HG03469 (cell line): ENCODE results near the gene LRRC4C.

Experiments
- ATAC-seq: cut with Tn5 transposase; IDR thresholded peaks from one replicate; pipeline ENCODE4 v1.9.1; 2021; ENCODE audit warnings: mild to moderate bottlenecking, moderate library complexity, moderate number of reproducible peaks; ENCODE audit not compliant: unreplicated experiment

The LRRC4C gene

GRCh38 chr11:40391679-40392078, 1067.8 kb downstream of the LRRC4C start:
- ATAC-seq = no peak

GRCh38 chr11:40388097-40388818, 1071.2 kb downstream of the LRRC4C start:
- ATAC-seq = no peak

DNA sequence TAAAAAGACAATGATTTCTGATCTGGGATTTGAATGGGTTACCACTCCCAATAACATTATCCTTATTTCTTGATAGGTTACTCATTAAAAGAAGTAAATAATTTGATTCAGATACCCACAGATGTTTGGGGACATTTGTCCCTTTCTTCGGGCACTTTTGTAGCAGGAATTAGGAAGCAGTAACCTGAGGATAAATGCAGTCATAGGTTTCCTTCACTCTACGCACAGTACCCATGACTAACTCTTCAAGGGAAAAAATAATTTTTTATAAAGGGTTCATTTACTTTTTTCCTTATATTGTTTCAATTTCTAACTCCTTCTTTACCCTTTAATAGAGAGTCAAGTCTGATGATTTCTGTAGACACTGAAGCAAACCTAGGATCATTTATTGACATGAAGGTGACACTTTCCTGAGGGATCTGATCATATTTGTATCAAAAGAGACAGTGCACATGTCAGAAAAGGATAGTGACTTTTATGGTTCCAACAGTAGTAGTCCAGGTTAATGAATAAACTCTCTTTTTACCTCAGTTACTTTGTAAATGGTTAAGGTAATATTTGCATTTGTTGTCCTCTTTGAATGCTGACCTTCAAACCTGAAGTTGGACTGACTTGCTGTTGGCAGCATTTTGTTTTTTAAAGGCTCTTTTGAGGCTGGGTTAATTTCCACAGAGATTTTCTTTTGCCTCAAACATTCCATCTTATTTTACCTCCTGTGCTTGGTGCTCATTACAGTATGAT, 1072.0 kb downstream of the LRRC4C start:
- ATAC-seq = no peak

DNA sequence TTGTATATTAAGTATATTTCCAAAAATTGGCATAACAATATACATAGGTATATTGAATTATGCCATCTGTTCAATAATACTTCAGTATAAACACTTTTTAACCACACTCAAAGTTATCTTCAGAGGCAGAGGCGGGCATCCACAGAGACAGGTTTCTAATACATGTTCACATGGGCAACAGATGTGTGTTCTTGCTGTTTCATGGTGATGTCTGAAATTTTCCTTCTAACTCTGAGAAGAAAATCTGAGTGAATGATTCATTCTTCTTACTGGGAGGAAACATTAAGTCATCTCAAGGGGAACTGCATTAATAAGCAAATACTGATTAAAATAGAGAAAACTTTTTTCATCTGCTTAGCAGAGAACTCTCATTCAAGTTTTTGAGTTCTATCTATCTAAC, 1074.5 kb downstream of the LRRC4C start:
- no peak for ATAC-seq

DNA sequence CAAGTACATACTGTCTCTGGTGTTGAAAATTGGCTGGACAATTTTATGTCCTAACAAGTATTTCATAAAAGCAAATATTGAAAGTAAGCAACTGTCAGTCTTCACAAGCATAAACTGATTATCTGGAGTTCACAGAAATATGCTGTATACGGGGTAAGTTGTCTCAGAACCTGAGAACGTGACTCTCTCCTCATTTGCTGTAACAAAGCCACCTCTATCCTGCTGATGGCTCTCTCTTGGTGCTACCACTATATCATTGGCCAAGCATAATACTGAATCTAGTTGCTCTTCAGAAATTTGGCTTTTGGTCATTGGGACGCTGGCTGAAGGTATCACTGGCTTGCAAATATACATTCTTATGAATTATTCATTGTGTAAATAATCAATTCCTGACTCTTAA, 1078.0 kb downstream of the LRRC4C start:
- no peak for ATAC-seq

GRCh38 chr11:40380835-40381234, 1078.6 kb downstream of the LRRC4C start:
- no peak for ATAC-seq

GRCh38 chr11:40376331-40376730, 1083.1 kb downstream of the LRRC4C start:
- no peak for ATAC-seq

- no peak for ATAC-seq
Observed at GRCh38 chr11:40370821-40371616, 1088.4 kb downstream of the LRRC4C start.

DNA sequence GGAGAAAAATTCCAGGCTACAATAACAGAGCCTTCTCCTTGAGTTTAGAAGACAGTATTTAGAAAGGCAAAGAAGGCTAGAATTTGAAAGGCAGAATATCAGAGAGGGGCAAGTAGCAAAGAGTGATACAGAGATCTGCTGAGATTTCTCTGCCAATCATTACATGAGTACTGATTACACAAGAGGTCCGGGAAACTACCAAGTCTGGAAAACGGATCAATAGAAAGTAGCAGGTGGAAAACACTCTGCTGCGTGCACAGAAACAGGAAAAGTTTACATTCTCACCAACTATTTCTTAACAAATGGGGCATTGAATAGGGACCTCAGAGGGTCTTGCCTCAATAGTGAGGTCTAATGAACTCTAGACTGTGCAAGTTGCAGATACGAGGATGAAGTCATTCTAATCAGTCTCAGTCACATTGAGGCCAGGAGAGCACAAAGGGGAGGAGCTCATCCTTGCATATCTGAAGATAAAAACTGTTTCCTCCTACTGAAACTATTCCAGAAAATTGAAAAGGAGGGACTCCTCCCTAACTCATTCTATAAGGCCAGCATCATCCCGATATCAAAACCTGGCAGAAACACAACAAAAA, 1099.2 kb downstream of the LRRC4C start:
- no peak for ATAC-seq

- ATAC-seq = no peak
Observed at GRCh38 chr11:40354121-40354520, 1105.3 kb downstream of the LRRC4C start.

- no peak for ATAC-seq
Observed at GRCh38 chr11:40340911-40341310, 1118.5 kb downstream of the LRRC4C start.

DNA sequence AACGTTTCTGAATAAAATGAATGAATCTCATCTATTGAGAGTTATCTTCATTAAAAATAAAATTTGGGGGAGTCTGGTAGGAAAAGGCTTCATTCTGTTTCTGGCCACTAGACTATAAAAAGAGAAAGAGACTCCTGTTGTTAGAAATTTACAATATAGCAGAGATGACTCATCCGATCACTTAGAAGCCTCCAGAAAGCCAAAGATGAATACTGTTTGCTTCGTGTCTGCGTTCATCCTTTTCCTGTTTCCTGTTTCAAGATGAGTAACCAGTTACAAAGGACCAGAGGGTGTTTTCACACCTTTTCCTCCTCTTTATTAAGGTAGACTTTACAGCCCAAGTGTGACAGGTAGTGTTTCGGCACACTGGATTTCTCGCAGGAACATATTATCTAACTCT, 1120.7 kb downstream of the LRRC4C start:
- no peak for ATAC-seq

- no peak for ATAC-seq
Observed at GRCh38 chr11:40338062-40338461, 1121.4 kb downstream of the LRRC4C start.

DNA sequence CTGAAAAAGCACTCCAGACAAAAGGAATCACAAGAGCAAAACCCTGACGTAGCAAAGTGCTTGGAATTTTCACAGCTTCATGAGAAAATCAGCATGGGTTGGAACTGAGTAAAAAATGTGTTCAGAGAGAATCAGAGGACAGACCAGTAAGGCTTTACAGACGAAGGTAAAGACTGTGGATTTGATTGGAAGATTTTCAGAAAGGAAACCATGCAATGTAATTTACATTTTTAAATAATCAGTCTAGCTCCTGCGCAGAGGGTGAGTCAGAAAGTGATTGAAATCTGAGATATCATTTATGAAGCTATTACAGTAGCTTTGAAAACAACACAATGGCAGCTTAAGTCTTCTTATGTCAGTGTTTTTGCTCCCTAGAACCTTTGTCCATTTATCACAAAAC, 1122.3 kb downstream of the LRRC4C start:
- ATAC-seq = no peak

DNA sequence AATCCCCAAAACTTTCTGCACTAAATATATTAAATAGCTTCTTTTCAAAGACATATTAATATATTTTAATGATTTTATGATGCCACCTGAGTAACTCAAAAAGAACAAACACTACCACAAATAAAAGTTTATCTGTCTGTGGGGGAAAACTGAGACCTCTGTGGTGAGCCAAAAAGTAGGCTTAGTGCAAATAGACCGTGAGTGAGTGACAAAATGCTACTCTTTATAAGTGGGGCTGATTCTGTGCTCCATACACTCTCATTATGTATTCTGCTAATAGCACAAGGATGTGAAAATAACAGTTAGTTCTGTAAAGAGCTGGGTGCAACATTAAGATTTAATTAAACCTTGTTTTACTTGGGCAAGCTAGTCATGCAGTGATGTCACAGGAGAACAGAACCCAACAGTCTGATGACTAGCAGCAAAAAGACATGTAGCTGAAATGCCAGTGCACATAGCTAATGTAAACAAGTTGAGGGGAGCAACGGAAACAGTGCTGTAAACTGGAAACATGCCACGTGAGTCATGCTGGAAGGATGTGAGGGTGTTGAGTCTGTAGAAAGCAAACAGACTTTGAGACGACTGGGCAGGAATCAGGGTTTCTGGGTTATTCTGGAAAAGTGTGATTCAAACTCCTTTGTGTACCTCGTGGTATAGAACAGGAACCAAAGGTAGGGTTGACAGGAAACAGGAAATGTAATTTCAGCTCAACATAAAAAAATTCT, 1130.4 kb downstream of the LRRC4C start:
- no peak for ATAC-seq

DNA sequence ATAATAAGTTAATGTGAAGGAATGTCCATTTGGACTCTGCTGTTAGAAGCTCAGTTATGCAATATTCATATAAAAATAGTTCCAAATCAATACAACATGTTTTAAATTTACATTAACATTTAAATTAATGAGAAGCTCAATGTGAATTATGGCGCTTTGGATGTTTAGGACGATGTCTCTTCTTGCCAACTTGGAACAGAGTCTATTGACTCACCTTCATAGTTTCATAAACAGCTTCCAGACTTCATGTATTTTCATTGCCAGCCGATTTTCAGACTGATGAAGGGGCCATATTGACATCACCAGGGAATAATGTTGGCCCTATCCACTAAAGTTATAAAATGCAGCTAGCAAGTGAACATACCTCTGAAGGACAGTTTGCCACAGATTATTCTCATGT, 1136.2 kb downstream of the LRRC4C start:
- no peak for ATAC-seq

DNA sequence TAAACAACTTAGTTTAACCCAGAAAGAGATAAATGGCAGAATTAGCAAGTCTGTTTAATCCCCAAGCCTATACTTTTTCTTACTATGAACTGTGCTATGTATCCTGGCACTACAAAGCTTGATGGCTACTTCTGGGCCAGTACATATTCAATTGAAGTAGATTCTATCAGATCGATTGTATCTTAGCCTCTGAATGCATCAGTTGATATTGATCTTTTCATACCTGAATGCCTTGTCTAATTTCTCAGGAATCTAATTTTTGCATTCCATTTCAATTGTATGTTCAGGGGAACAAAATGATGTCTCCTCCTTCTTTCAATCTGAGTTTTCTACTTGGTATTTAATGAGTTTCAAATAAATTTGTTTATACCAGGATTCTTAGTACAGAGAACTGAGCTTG, 1137.9 kb downstream of the LRRC4C start:
- ATAC-seq = no peak

DNA sequence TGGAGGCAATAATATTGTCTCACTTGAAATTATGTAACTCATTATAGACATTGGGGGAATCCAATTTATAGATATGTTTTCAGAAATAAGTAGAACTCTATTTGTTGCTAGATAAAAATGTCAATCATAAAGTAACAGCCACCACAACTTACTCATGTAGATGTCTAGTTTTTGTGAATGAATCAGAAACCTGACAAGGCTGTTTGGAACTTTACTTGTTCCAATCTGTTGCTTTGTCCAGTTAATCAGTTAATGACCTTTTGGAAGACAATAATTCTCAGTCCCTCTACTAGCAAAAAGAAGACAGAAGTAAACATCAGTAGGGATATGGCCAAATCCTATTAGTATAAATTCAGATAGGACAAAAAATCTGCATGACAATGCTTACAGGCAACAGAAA, 1143.3 kb downstream of the LRRC4C start:
- no peak for ATAC-seq

- no peak for ATAC-seq
Observed at GRCh38 chr11:40315122-40315521, 1144.3 kb downstream of the LRRC4C start.

GRCh38 chr11:40314327-40314726, 1145.1 kb downstream of the LRRC4C start:
- ATAC-seq = no peak
